IMR-90 (cell line): ENCODE results near the gene HEATR5A. TPM values are rescaled to one million over a fixed set of nuclear protein-coding genes. Genes with fewer than 3 reads are reported as not detected.

Experiments
- ATAC-seq: fragments of 200-7000 bp; cut with Tn5 transposase; 2 replicates; pipeline ENCODE4 v1.9.1; 2020; ENCODE audit warnings: low read depth, mild to moderate bottlenecking, moderate library complexity
- BruUV-seq: library from RNA; stranded (reverse); fragments of 400-500 nt; replicated peaks from 2 replicates; lab custom pipeline; 2021; lab: Mats Ljungman, UMichigan
- CTCF ChIA-PET: fragments of 300-600 bp; formaldehyde crosslinking; extraction: SDS; loops from one replicate; lab custom pipeline; 2021; ENCODE audit warnings: antibody characterized with exemption; lab: Yijun Ruan, JAX
- POLR2A ChIA-PET: fragments of 300-600 bp; sonication (Branson Sonifier 250); formaldehyde crosslinking; loops from one replicate; lab custom pipeline; 2022; ENCODE audit warnings: antibody characterized with exemption; ENCODE audit not compliant: unreplicated experiment; lab: Charles Lee
- DNase-seq: peaks from one replicate; pipeline ENCODE4 v3.0.0; 2013
- H2AFZ ChIP-seq: replicated peaks from 2 replicates; pipeline ENCODE3; 2013; ENCODE audit warnings: low read length, mild to moderate bottlenecking; ENCODE audit not compliant: poor library complexity
- H2AK5ac ChIP-seq: 2 replicates; pipeline ENCODE4 v1.6.1; 2013; ENCODE audit warnings: low read depth, low read length, inconsistent platforms
- H2AK9ac ChIP-seq: replicated peaks from 2 replicates; pipeline ENCODE3; 2013; ENCODE audit warnings: mild to moderate bottlenecking, low read depth, low read length, moderate library complexity; ENCODE audit not compliant: poor library complexity
- H2BK120ac ChIP-seq: 2 replicates; pipeline ENCODE4 v1.6.1; 2013; ENCODE audit warnings: low read depth, low read length, inconsistent platforms
- H2BK15ac ChIP-seq: 3 replicates; pipeline ENCODE4 v1.6.1; 2013; ENCODE audit warnings: low read depth, low read length, inconsistent platforms
- H2BK20ac ChIP-seq: 2 replicates; pipeline ENCODE4 v1.6.1; 2013; ENCODE audit warnings: low read depth, mild to moderate bottlenecking, inconsistent platforms, low read length, moderate library complexity
- H2BK5ac ChIP-seq: 2 replicates; pipeline ENCODE4 v1.6.1; 2013; ENCODE audit warnings: mild to moderate bottlenecking, low read depth, low read length, inconsistent platforms; ENCODE audit not compliant: poor library complexity, severe bottlenecking
- H3K14ac ChIP-seq: replicated peaks from 2 replicates; pipeline ENCODE4 v1.6.1; 2013; ENCODE audit warnings: low read depth, low read length, inconsistent platforms
- H3K18ac ChIP-seq: 2 replicates; pipeline ENCODE4 v1.6.1; 2013; ENCODE audit warnings: low read depth, low read length, control low read depth
- H3K23ac ChIP-seq: 2 replicates; pipeline ENCODE4 v1.6.1; 2013; ENCODE audit warnings: low read depth, low read length, inconsistent platforms
- H3K27ac ChIP-seq: 2 replicates; pipeline ENCODE4 v1.5.1; 2013; ENCODE audit warnings: mild to moderate bottlenecking, control low read depth, low read length; ENCODE audit not compliant: insufficient read depth
- H3K27me3 ChIP-seq: 2 replicates; pipeline ENCODE4 v1.6.1; 2013; ENCODE audit warnings: low read length; ENCODE audit not compliant: control insufficient read depth, insufficient read depth
- H3K36me3 ChIP-seq: 2 replicates; pipeline ENCODE4 v1.6.1; 2013; ENCODE audit warnings: low read length, mixed read lengths; ENCODE audit not compliant: control insufficient read depth, insufficient read depth
- H3K4ac ChIP-seq: 2 replicates; pipeline ENCODE4 v1.6.1; 2013; ENCODE audit warnings: low read depth, low read length, inconsistent platforms
- H3K4me1 ChIP-seq: 2 replicates; pipeline ENCODE4 v1.6.1; 2013; ENCODE audit warnings: low read length, mixed read lengths; ENCODE audit not compliant: control insufficient read depth, insufficient read depth
- H3K4me2 ChIP-seq: 2 replicates; pipeline ENCODE4 v1.6.1; 2013; ENCODE audit warnings: low read depth, mild to moderate bottlenecking, control low read depth, low read length, moderate library complexity
- H3K4me3 ChIP-seq: 2 replicates; pipeline ENCODE4 v1.5.1; 2013; ENCODE audit warnings: low read depth, mild to moderate bottlenecking, control low read depth, low read length, moderate library complexity; ENCODE audit not compliant: insufficient read depth
- H3K56ac ChIP-seq: 2 replicates; pipeline ENCODE4 v1.6.1; 2013; ENCODE audit warnings: low read length, inconsistent platforms; ENCODE audit not compliant: insufficient read depth; ENCODE audit errors: extremely low read depth
- H3K79me1 ChIP-seq, 2 experiments: 2 replicates each; pipeline ENCODE4 v1.6.1; 2013; ENCODE audit warnings: low read length in 2 of 2, inconsistent platforms in 1 of 2, low read depth in 1 of 2
- H3K9ac ChIP-seq: 2 replicates; pipeline ENCODE4 v1.6.1; 2013; ENCODE audit warnings: low read depth, low read length, control low read depth
- H3K9me1 ChIP-seq: 2 replicates; pipeline ENCODE4 v1.6.1; 2013; ENCODE audit warnings: low read length, inconsistent platforms; ENCODE audit not compliant: insufficient read depth
- H3K9me3 ChIP-seq: 2 replicates; pipeline ENCODE4 v1.6.1; 2013; ENCODE audit warnings: low read length; ENCODE audit not compliant: control insufficient read depth, insufficient read depth
- H4K20me1 ChIP-seq: 2 replicates; pipeline ENCODE4 v1.6.1; 2013; ENCODE audit warnings: low read length, inconsistent platforms; ENCODE audit not compliant: insufficient read depth
- H4K5ac ChIP-seq: 2 replicates; pipeline ENCODE4 v1.6.1; 2013; ENCODE audit warnings: mild to moderate bottlenecking, low read depth, low read length, control low read depth
- H4K8ac ChIP-seq, 2 experiments: 2 replicates each; pipeline ENCODE4 v1.6.1; 2013; ENCODE audit warnings: low read depth in 2 of 2, low read length in 2 of 2, control low read depth in 1 of 2, inconsistent platforms in 1 of 2
- H4K91ac ChIP-seq: 2 replicates; pipeline ENCODE4 v1.6.1; 2013; ENCODE audit warnings: low read depth, low read length, inconsistent platforms; ENCODE audit not compliant: insufficient read depth
- CEBPB ChIP-seq: IDR thresholded peaks from 2 replicates; pipeline ENCODE4 v1.6.1; 2012; ENCODE audit warnings: low read depth, low read length, improper control_type of control experiment
- ELK1 ChIP-seq: fragments of 150-350 bp; IDR thresholded peaks from 2 replicates; pipeline ENCODE4 v1.6.1; 2016; ENCODE audit warnings: low read depth, mild to moderate bottlenecking, low read length, moderate library complexity, borderline replicate concordance
- FOS ChIP-seq: fragments of 150-350 bp; IDR thresholded peaks from 2 replicates; pipeline ENCODE4 v1.6.1; 2016; ENCODE audit warnings: low read depth, low read length
- MAFK ChIP-seq: IDR thresholded peaks from 2 replicates; pipeline ENCODE4 v1.6.1; 2012; ENCODE audit warnings: low read depth, low read length, improper control_type of control experiment
- MAZ ChIP-seq: IDR thresholded peaks from 2 replicates; pipeline ENCODE4 v1.6.1; 2012; ENCODE audit warnings: low read depth, mild to moderate bottlenecking, low read length, improper control_type of control experiment, moderate library complexity, borderline replicate concordance
- NFE2L2 ChIP-seq: fragments of 150-350 bp; IDR thresholded peaks from 2 replicates; pipeline ENCODE4 v1.6.1; 2016; ENCODE audit warnings: low read depth, mild to moderate bottlenecking, low read length
- RAD21 ChIP-seq: IDR thresholded peaks from 2 replicates; pipeline ENCODE4 v1.6.1; 2012; ENCODE audit warnings: low read length, improper control_type of control experiment
- RCOR1 ChIP-seq: IDR thresholded peaks from 2 replicates; pipeline ENCODE4 v1.6.1; 2012; ENCODE audit warnings: mild to moderate bottlenecking, low read length, improper control_type of control experiment; ENCODE audit not compliant: insufficient replicate concordance
- USF2 ChIP-seq: fragments of 150-350 bp; IDR thresholded peaks from 2 replicates; pipeline ENCODE4 v1.6.1; 2017; ENCODE audit warnings: mild to moderate bottlenecking, antibody characterized with exemption, low read length, low read depth
- whole genome bisulfite sequencing, 2 experiments: methylation state at CpG; one replicate each; pipeline versions ENCODE4 v1.1.5 to v1.1.7; 2013; ENCODE audit warnings: missing lambda C conversion rate in 2 of 2; ENCODE audit not compliant: insufficient read length in 1 of 2; ENCODE audit errors: extremely low coverage in 2 of 2; 5-methylcytosine and 5-hydroxymethylcytosine counted together
- dilution Hi-C: fragments of 300-500 bp; cut with HindIII; formaldehyde crosslinking; loops from one replicate; pipeline ENCODE4 v1.14.3; 2018; ENCODE audit warnings: low sequenced_read_pairs; ENCODE audit not compliant: unreplicated experiment
- in situ Hi-C: fragments of 300-500 bp; cut with MboI; formaldehyde crosslinking; loops from 3 replicates; pipeline ENCODE4 v1.14.3; 2019; ENCODE audit warnings: low sequenced_read_pairs, inconsistent platforms, mixed read lengths
- intact Hi-C: fragments of 100-400 bp; cut with micrococcal nuclease; formaldehyde crosslinking; loops from 2 replicates; pipeline ENCODE4 v1.10.0; 2022
- polyA plus RNA-seq, 3 experiments: library from polyadenylated mRNA; depleted of rRNA; stranded (reverse); fragments of >200 nt; gene quantifications; 2 replicates each; pipeline ENCODE4 v1.2.3, GENCODE V29; 2012; ENCODE audit warnings: low replicate concordance in 1 of 3
- total RNA-seq: library from RNA; depleted of rRNA; stranded (reverse); fragments of >200 nt; gene quantifications from 2 replicates; pipeline ENCODE4 v1.2.3, GENCODE V29; 2012

HEATR5A gene
- total and polyA plus RNA-seq, 2 of the 4 experiments (the other 2 are of a cell fraction) = 14.0 to 48.9 TPM

GRCh38 chr14:31266437-31267331 is 153.7 kb downstream of the HEATR5A start:
- WGBS, 2 experiments = 90% methylated on average over 6 of the region's 13 CpGs; no CpG with 5 or more reads in 1 of the 2 experiments
- no peaks in the 10 kb centered on the region for H3K79me1 ChIP-seq
- no peak overlapping the region for H3K23ac ChIP-seq
- H3K56ac ChIP-seq = no peak overlapping the region
- no peaks in the 10 kb centered on the region for H3K27me3 ChIP-seq
- no peak overlapping the region for H3K4ac ChIP-seq
- H2BK15ac ChIP-seq = no peak overlapping the region
- no peak overlapping the region for H2AK9ac ChIP-seq
- no peak overlapping the region for H2BK20ac ChIP-seq
- no peak overlapping the region for H3K4me3 ChIP-seq
- H3K36me3 ChIP-seq = no peaks in the 10 kb centered on the region
- TF ChIP-seq ELK1 (no peak), MAFK (no peak), RAD21 (no peak), NFE2L2 (no peak), CEBPB (no peak), FOS (no peak), RCOR1 (no peak), MAZ (no peak), USF2 (no peak)
- H3K18ac ChIP-seq = no peak overlapping the region
- ChIA-PET POLR2A (no interaction called here), CTCF (interaction anchor here (1.2 kb wide), 1 partner anchor 18 kb away, joined by 4 read pairs; no protein-coding TSS in a partner anchor)
- no peak overlapping the region for H2BK120ac ChIP-seq
- no peak overlapping the region for H3K9ac ChIP-seq
- H3K14ac ChIP-seq = no peak overlapping the region
- no TSS peak for BruUV-seq
- H4K5ac ChIP-seq = no peak overlapping the region
- no peak overlapping the region for H4K8ac ChIP-seq
- no peak overlapping the region for H3K27ac ChIP-seq
- H3K4me2 ChIP-seq = no peak overlapping the region
- ATAC-seq (no peak), DNase-seq (no peak)
- in situ Hi-C loops (no loop called here), intact Hi-C loops (no loop called here), dilution Hi-C loops (no loop called here)
- H3K9me3 ChIP-seq = no peaks in the 10 kb centered on the region
- no peak overlapping the region for H2BK5ac ChIP-seq
- no peak overlapping the region for H2AK5ac ChIP-seq
- H4K91ac ChIP-seq = no peak overlapping the region
- no peaks in the 10 kb centered on the region for H4K20me1 ChIP-seq
- H2AFZ ChIP-seq = no peak overlapping the region
- H3K9me1 ChIP-seq = peaks cover 13% of the 10 kb centered on the region
- peaks cover 14% of the 10 kb centered on the region for H3K4me1 ChIP-seq
